Spleen (tissue), 7 donors: Measurements from ENCODE around the gene ELF1.

Experiments used
- CTCF ChIP-seq, 11 experiments: fragments of 200-600 bp in 7 of 11; fragments of 450-650 bp in 4 of 11; sonication (generic) in 4 of 11; IDR thresholded peaks in 8 of 11; conservative IDR thresholded peaks in 3 of 11; 1 replicate in 7 of 11; 2 replicates in 4 of 11; pipeline versions ENCODE4 v1.4.0 to v1.8.0; 2016 to 2021; ENCODE audit warnings: antibody characterized with exemption in 11 of 11, inconsistent platforms in 4 of 11, mild to moderate bottlenecking in 1 of 11
- POLR2A ChIP-seq, 3 donors: fragments of 450-650 bp; IDR thresholded peaks; one replicate each; pipeline ENCODE4 v1.5.1; 2017; ENCODE audit warnings: antibody characterized with exemption in 3 of 3, mild to moderate bottlenecking in 1 of 3
- donor health status: DM: no; HTN: no; CAD: no; lungs with moderate emphysema.
- donor health status: DM: no; HTN: no; CAD: no.
- donor health status: DM: no; HTN: no; CAD: no.

GRCh38 chr13:40931719-40932118 lies 87.4 kb downstream of the ELF1 start:
- TF ChIP-seq CTCF (IDR thresholded peaks at IDR 0.05 in 8 of 11, conservative IDR thresholded peaks at IDR 0.05 in 3 of 11) (no peak), POLR2A (IDR thresholded peaks at IDR 0.05) (no peak)
